Measurements from ENCODE around the gene HOXA5.

Gene HOXA5

DNA sequence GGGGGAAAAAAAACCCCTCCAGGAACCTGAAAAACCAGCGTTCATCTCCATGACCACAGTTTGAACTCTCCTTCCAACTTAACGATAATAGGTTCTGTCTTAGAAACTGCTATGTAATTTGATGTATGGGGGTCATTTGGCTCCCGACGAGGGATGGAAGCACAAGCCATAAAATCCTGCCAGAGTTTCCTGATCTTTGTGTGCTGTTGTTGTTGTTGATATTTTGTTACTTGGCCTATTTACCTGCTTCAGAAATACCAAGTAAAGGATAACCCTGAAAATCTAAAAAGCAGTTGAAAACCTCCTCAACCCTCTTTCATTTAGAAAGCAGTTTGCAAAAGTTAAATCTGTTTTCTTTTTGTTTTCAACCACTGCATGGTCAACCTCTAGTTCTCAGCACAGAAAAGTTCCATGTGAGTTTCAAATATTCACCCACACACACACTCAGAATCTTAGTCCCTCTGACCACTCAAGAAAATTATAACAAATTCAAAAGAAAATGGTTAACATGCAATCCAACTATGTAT, 31.7 kb downstream of the HOXA5 start:
- Histone ChIP-seq H3K9me3 (ENCODE audit: control insufficient read depth in 5 of 5, low read length in 5 of 5) (no peaks in the 10 kb centered on the region), H3K27ac (ENCODE audit: low read depth, low read length) (peak overlapping the region; percentile 94), H3K27me3 (ENCODE audit: control insufficient read depth in 5 of 5, insufficient read depth in 4 of 5, low read length in 5 of 5) (no peaks in the 10 kb centered on the region), H3K9ac (ENCODE audit: low read length in 5 of 5) (peak overlapping the region in 3 of 5 donors; percentile 29 to 81 (median 59)), H3K36me3 (ENCODE audit: control insufficient read depth in 5 of 5, insufficient read depth in 5 of 5, low read length in 5 of 5) (peaks cover 0 to 6% (median 3%) of the 10 kb centered on the region in 5 donors), H3K4me3 (ENCODE audit: low read depth in 1 of 5, low read length in 5 of 5) (peak overlapping the region in 2 of 5 donors; percentile 25 to 67), H3K4me1 (ENCODE audit: control insufficient read depth in 5 of 5, insufficient read depth in 5 of 5, low read length in 5 of 5) (peaks cover 16 to 88% (median 80%) of the 10 kb centered on the region in 5 donors)

GRCh38 chr7:27111042-27111750, 32.3 kb downstream of the HOXA5 start:
- peak overlapping the region; percentile 20 to 81 (median 30) for H3K9ac ChIP-seq (ENCODE audit: low read length in 5 of 5)
- no peaks in the 10 kb centered on the region for H3K9me3 ChIP-seq (ENCODE audit: control insufficient read depth in 5 of 5, low read length in 5 of 5)
- H3K27me3 ChIP-seq (ENCODE audit: control insufficient read depth in 5 of 5, insufficient read depth in 4 of 5, low read length in 5 of 5), result no peaks in the 10 kb centered on the region
- H3K4me1 ChIP-seq (ENCODE audit: control insufficient read depth in 5 of 5, insufficient read depth in 5 of 5, low read length in 5 of 5), result peaks cover 16 to 89% (median 84%) of the 10 kb centered on the region in 5 donors
- peaks cover 0 to 6% (median 3%) of the 10 kb centered on the region in 5 donors for H3K36me3 ChIP-seq (ENCODE audit: control insufficient read depth in 5 of 5, insufficient read depth in 5 of 5, low read length in 5 of 5)
- peak overlapping the region; percentile 94 for H3K27ac ChIP-seq (ENCODE audit: low read depth, low read length)
- peak overlapping the region in 4 of 5 donors; percentile 21 to 41 (median 24) for H3K4me3 ChIP-seq (ENCODE audit: low read depth in 1 of 5, low read length in 5 of 5)

GRCh38 chr7:27110186-27111031, 33.1 kb downstream of the HOXA5 start:
- Histone ChIP-seq H3K36me3 (ENCODE audit: control insufficient read depth in 5 of 5, insufficient read depth in 5 of 5, low read length in 5 of 5) (peaks cover 0 to 6% (median 3%) of the 10 kb centered on the region in 5 donors), H3K27ac (ENCODE audit: low read depth, low read length) (peak overlapping the region; percentile 94), H3K9ac (ENCODE audit: low read length in 5 of 5) (peak overlapping the region in 3 of 5 donors; percentile 29 to 59 (median 49)), H3K4me3 (ENCODE audit: low read depth in 1 of 5, low read length in 5 of 5) (peak overlapping the region in 3 of 5 donors; percentile 21 to 41 (median 39)), H3K9me3 (ENCODE audit: control insufficient read depth in 5 of 5, low read length in 5 of 5) (no peaks in the 10 kb centered on the region), H3K4me1 (ENCODE audit: control insufficient read depth in 5 of 5, insufficient read depth in 5 of 5, low read length in 5 of 5) (peaks cover 16 to 88% (median 85%) of the 10 kb centered on the region in 5 donors), H3K27me3 (ENCODE audit: control insufficient read depth in 5 of 5, insufficient read depth in 4 of 5, low read length in 5 of 5) (no peaks in the 10 kb centered on the region)

DNA sequence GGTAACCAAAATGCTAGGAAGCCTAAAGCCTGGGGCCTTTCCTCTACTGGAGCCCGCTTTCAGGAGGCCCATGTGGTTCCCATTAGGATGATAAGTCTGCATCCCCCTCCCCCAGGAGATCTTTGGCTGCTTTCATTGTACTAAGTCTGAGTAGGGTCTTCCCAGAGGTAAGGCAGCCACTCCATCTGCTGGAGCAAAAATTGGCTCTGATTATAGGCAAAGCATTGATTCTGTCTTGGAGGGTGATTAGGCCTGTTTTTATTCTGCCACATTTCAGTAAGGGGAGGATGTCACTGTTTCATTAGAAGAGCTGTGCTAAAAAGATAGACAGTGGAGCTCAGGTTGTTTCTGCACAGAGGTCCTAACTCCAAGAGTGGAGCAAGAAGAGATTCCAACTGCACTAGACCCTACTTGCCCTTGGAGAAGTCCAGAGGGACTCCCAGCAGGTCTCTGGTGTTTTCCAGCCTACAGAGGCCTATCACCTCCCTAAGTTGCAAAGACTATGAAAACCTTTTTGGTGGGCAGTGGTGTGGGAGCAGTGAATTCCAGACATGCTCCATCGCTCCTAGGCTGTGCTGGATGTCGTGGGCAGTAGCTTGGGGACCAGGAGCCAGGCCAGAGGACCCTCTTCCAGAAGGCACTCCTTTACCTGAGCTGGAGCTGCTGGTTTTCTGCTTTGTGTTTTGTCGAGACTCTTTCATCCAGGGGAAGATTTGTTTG, 33.9 kb downstream of the HOXA5 start:
- peak overlapping the region in 2 of 5 donors; percentile 16 to 35 for H3K9ac ChIP-seq (ENCODE audit: low read length in 5 of 5)

DNA sequence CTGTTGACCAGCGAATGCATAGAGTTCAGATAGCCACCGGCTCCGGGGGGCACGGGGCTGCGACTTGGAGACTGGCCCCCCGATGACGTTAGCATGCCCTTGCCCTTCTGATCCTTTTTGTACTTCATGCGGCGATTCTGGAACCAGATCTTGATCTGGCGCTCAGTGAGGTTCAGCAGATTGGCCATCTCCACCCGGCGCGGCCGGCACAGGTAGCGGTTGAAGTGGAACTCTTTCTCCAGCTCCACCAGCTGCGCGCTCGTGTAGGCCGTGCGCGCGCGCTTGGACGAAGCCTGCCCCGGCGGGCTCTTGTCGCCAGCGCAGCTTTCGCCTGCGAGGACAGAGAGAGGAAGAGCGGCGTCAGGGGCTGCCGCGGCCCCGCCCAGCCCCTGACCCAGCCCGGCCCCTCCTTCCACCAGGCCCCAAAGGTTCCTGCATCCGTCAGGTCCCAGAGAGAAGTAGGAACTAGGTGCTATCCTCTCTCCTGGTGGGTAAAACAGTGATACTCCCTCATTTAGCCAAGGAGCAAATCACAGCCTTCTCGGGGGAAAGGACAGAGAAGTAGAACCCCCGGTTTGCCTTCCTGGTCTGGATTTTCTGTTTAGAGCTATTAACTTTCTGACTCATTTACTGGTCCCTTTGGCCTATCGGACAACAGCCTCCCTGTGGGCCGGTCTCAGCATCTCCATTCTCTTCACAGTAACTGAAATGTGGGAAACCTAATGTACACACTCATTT, 34.9 kb downstream of the HOXA5 start:
- H3K9me3 ChIP-seq (ENCODE audit: control insufficient read depth in 5 of 5, low read length in 5 of 5), result no peaks in the 10 kb centered on the region
- peak overlapping the region; percentile 92 for H3K27ac ChIP-seq (ENCODE audit: low read depth, low read length)
- H3K9ac ChIP-seq (ENCODE audit: low read length in 5 of 5), result peak overlapping the region in 3 of 5 donors; percentile 21 to 56 (median 35)

More for the DNA sequence above, 33.9 kb downstream of the HOXA5 start:
- Histone ChIP-seq H3K27ac (ENCODE audit: low read depth, low read length) (peak overlapping the region; percentile 94), H3K4me3 (ENCODE audit: low read depth in 1 of 5, low read length in 5 of 5) (no peak overlapping the region), H3K9me3 (ENCODE audit: control insufficient read depth in 5 of 5, low read length in 5 of 5) (no peaks in the 10 kb centered on the region), H3K4me1 (ENCODE audit: control insufficient read depth in 5 of 5, insufficient read depth in 5 of 5, low read length in 5 of 5) (peaks cover 16 to 84% (median 81%) of the 10 kb centered on the region in 5 donors), H3K27me3 (ENCODE audit: control insufficient read depth in 5 of 5, insufficient read depth in 4 of 5, low read length in 5 of 5) (no peaks in the 10 kb centered on the region), H3K36me3 (ENCODE audit: control insufficient read depth in 5 of 5, insufficient read depth in 5 of 5, low read length in 5 of 5) (peaks cover 0 to 6% (median 3%) of the 10 kb centered on the region in 5 donors)

GRCh38 chr7:27107391-27108381, 35.8 kb downstream of the HOXA5 start:
- Histone ChIP-seq H3K9ac (ENCODE audit: low read length in 5 of 5) (peak overlapping the region in 1 of 5 donors; percentile 59), H3K9me3 (ENCODE audit: control insufficient read depth in 5 of 5, low read length in 5 of 5) (no peaks in the 10 kb centered on the region), H3K36me3 (ENCODE audit: control insufficient read depth in 5 of 5, insufficient read depth in 5 of 5, low read length in 5 of 5) (peaks cover 0 to 6% (median 3%) of the 10 kb centered on the region in 5 donors), H3K4me3 (ENCODE audit: low read depth in 1 of 5, low read length in 5 of 5) (peak overlapping the region in 3 of 5 donors; percentile 50 to 60 (median 55)), H3K27me3 (ENCODE audit: control insufficient read depth in 5 of 5, insufficient read depth in 4 of 5, low read length in 5 of 5) (no peaks in the 10 kb centered on the region), H3K4me1 (ENCODE audit: control insufficient read depth in 5 of 5, insufficient read depth in 5 of 5, low read length in 5 of 5) (peaks cover 12 to 89% (median 82%) of the 10 kb centered on the region in 5 donors), H3K27ac (ENCODE audit: low read depth, low read length) (peak overlapping the region; percentile 92)

More for the DNA sequence above, 34.9 kb downstream of the HOXA5 start:
- Histone ChIP-seq H3K4me3 (ENCODE audit: low read depth in 1 of 5, low read length in 5 of 5) (peak overlapping the region in 3 of 5 donors; percentile 47 to 55 (median 50)), H3K27me3 (ENCODE audit: control insufficient read depth in 5 of 5, insufficient read depth in 4 of 5, low read length in 5 of 5) (no peaks in the 10 kb centered on the region), H3K4me1 (ENCODE audit: control insufficient read depth in 5 of 5, insufficient read depth in 5 of 5, low read length in 5 of 5) (peaks cover 14 to 87% (median 82%) of the 10 kb centered on the region in 5 donors), H3K36me3 (ENCODE audit: control insufficient read depth in 5 of 5, insufficient read depth in 5 of 5, low read length in 5 of 5) (peaks cover 0 to 6% (median 3%) of the 10 kb centered on the region in 5 donors)

- peak overlapping the region in 4 of 5 donors; percentile 11 to 43 (median 28) for H3K9ac ChIP-seq (ENCODE audit: low read length in 5 of 5)
- H3K4me1 ChIP-seq (ENCODE audit: control insufficient read depth in 5 of 5, insufficient read depth in 5 of 5, low read length in 5 of 5), result peaks cover 9 to 89% (median 76%) of the 10 kb centered on the region in 5 donors
- peak overlapping the region in 4 of 5 donors; percentile 42 to 60 (median 57) for H3K4me3 ChIP-seq (ENCODE audit: low read depth in 1 of 5, low read length in 5 of 5)
- H3K9me3 ChIP-seq (ENCODE audit: control insufficient read depth in 5 of 5, low read length in 5 of 5), result no peaks in the 10 kb centered on the region
- peak overlapping the region; percentile 92 for H3K27ac ChIP-seq (ENCODE audit: low read depth, low read length)
- no peaks in the 10 kb centered on the region for H3K27me3 ChIP-seq (ENCODE audit: control insufficient read depth in 5 of 5, insufficient read depth in 4 of 5, low read length in 5 of 5)
- peaks cover 0 to 6% (median 3%) of the 10 kb centered on the region in 5 donors for H3K36me3 ChIP-seq (ENCODE audit: control insufficient read depth in 5 of 5, insufficient read depth in 5 of 5, low read length in 5 of 5)
These were observed 36.6 kb downstream of the HOXA5 start for GRCh38 chr7:27106901-27107240.

GRCh38 chr7:27106181-27106900, 37.1 kb downstream of the HOXA5 start:
- H3K9me3 ChIP-seq (ENCODE audit: control insufficient read depth in 5 of 5, low read length in 5 of 5), result no peaks in the 10 kb centered on the region
- no peaks in the 10 kb centered on the region for H3K27me3 ChIP-seq (ENCODE audit: control insufficient read depth in 5 of 5, insufficient read depth in 4 of 5, low read length in 5 of 5)
- peak overlapping the region; percentile 38 to 60 (median 56) for H3K4me3 ChIP-seq (ENCODE audit: low read depth in 1 of 5, low read length in 5 of 5)
- H3K4me1 ChIP-seq (ENCODE audit: control insufficient read depth in 5 of 5, insufficient read depth in 5 of 5, low read length in 5 of 5), result peaks cover 6 to 89% (median 76%) of the 10 kb centered on the region in 5 donors
- peak overlapping the region; percentile 92 for H3K27ac ChIP-seq (ENCODE audit: low read depth, low read length)
- peak overlapping the region in 3 of 5 donors; percentile 11 to 43 (median 18) for H3K9ac ChIP-seq (ENCODE audit: low read length in 5 of 5)
- peaks cover 0 to 6% (median 4%) of the 10 kb centered on the region in 5 donors for H3K36me3 ChIP-seq (ENCODE audit: control insufficient read depth in 5 of 5, insufficient read depth in 5 of 5, low read length in 5 of 5)
